Panc1 (cell line): ENCODE measurements around the gene LYPLA2. TPM values are rescaled to one million over a fixed set of nuclear protein-coding genes. Genes with fewer than 3 reads are reported as not detected.

Experiments
- ATAC-seq: fragments of 200-7000 bp; cut with Tn5 transposase; 2 replicates; pipeline ENCODE4 v1.9.1; 2020; ENCODE audit warnings: mild to moderate bottlenecking, moderate library complexity
- BruUV-seq: library from RNA; stranded (reverse); fragments of 400-500 nt; replicated peaks from 2 replicates; lab custom pipeline; 2021; lab: Mats Ljungman, UMichigan
- CTCF ChIA-PET: fragments of 300-600 bp; sonication (Branson Sonifier 250); formaldehyde crosslinking; loops from one replicate; lab custom pipeline; 2022; ENCODE audit warnings: antibody characterized with exemption; lab: Charles Lee
- POLR2A ChIA-PET: fragments of 300-600 bp; sonication (Branson Sonifier 250); formaldehyde crosslinking; loops from one replicate; lab custom pipeline; 2022; ENCODE audit warnings: antibody characterized with exemption; lab: Charles Lee
- DNase-seq: peaks from one replicate; pipeline ENCODE4 v3.0.0-alpha.2; 2010; ENCODE audit warnings: low read depth, low spot score
- H3K27ac ChIP-seq: 2 replicates; pipeline ENCODE4 v1.5.1; 2011; ENCODE audit warnings: mild to moderate bottlenecking, low read length, inconsistent platforms
- H3K27me3 ChIP-seq: fragments of 200-500 bp; sonication (Bioruptor generic); 2 replicates; pipeline ENCODE4 v1.6.0; 2014; ENCODE audit warnings: low read length, inconsistent platforms; ENCODE audit not compliant: control insufficient read depth, insufficient read depth
- H3K36me3 ChIP-seq: fragments of 200-500 bp; sonication (Bioruptor generic); 2 replicates; pipeline ENCODE4 v1.5.1; 2014; ENCODE audit warnings: inconsistent platforms, mild to moderate bottlenecking, low read length, moderate library complexity; ENCODE audit not compliant: control insufficient read depth, insufficient read depth
- H3K4me1 ChIP-seq: 2 replicates; pipeline ENCODE4 v1.5.1; 2011; ENCODE audit warnings: inconsistent platforms, mild to moderate bottlenecking, low read length, moderate library complexity; ENCODE audit not compliant: control insufficient read depth, insufficient read depth
- H3K4me3 ChIP-seq, 2 experiments: 2 replicates each; pipeline ENCODE4 v1.5.1; 2011 to 2012; ENCODE audit warnings: low read depth in 2 of 2, low read length in 2 of 2, mild to moderate bottlenecking in 2 of 2, inconsistent platforms in 1 of 2, moderate library complexity in 1 of 2
- H3K9me3 ChIP-seq: fragments of 200-500 bp; sonication (Bioruptor generic); 2 replicates; pipeline ENCODE4 v1.5.1; 2014; ENCODE audit warnings: low read depth, mild to moderate bottlenecking, inconsistent platforms, low read length, moderate library complexity; ENCODE audit not compliant: control insufficient read depth, insufficient read depth
- CTCF ChIP-seq: fragments of 450-650 bp; IDR thresholded peaks from 2 replicates; pipeline ENCODE4 v1.5.1; 2017; ENCODE audit warnings: mild to moderate bottlenecking
- POLR2AphosphoS5 ChIP-seq: IDR thresholded peaks from 2 replicates; pipeline ENCODE4 v1.6.1; 2012; ENCODE audit warnings: mild to moderate bottlenecking, low read depth, low read length, moderate library complexity
- REST ChIP-seq, 2 experiments: IDR thresholded peaks; 2 replicates each; pipeline ENCODE4 v1.6.1; 2011 to 2012; ENCODE audit warnings: low read depth in 2 of 2, control low read depth in 1 of 2, low read length in 1 of 2, mild to moderate bottlenecking in 1 of 2, moderate library complexity in 1 of 2; ENCODE audit not compliant: insufficient read depth in 1 of 2
- SIN3A ChIP-seq: IDR thresholded peaks from 2 replicates; pipeline ENCODE4 v1.6.1; 2012; ENCODE audit warnings: low read depth, mild to moderate bottlenecking, low read length, moderate library complexity, borderline replicate concordance; ENCODE audit not compliant: insufficient read depth
- TCF7L2 ChIP-seq: IDR thresholded peaks from 2 replicates; pipeline ENCODE4 v1.6.1; 2011; ENCODE audit warnings: mild to moderate bottlenecking, low read depth, low read length, inconsistent platforms
- in situ Hi-C: cut with HindIII; loops from 2 replicates; pipeline ENCODE4 v1.10.0; 2016; ENCODE audit warnings: low sequenced_read_pairs, low pct_unique_long_range_greater_than_20kb
- intact Hi-C: fragments of 100-400 bp; cut with micrococcal nuclease; formaldehyde crosslinking; loops from one replicate; pipeline ENCODE4 v1.10.0; 2022; ENCODE audit not compliant: unreplicated experiment
- total RNA-seq: library from RNA; stranded (reverse); gene quantifications from one replicate; pipeline ENCODE4 v1.2.1, GENCODE V29; 2021; ENCODE audit not compliant: unreplicated experiment

Gene LYPLA2
- total RNA-seq, 1 experiment from 2014 or later: 82.9 TPM

GRCh38 chr1:23768733-23769132, 22.2 kb upstream of the LYPLA2 start:
- ChIA-PET CTCF (interaction anchor here (0.6 kb wide), 1 partner anchor 86 kb away, joined by 3 read pairs; no protein-coding TSS in a partner anchor), POLR2A (no interaction called here)
- DNase-seq: no peak
- H3K27ac ChIP-seq: no peak overlapping the region
- in situ Hi-C loops (no loop called here), intact Hi-C loops (no loop called here)
- no TSS peak for BruUV-seq
- no peaks in the 10 kb centered on the region for H3K36me3 ChIP-seq
- no peak overlapping the region for H3K4me3 ChIP-seq
- H3K27me3 ChIP-seq: no peaks in the 10 kb centered on the region
- no peak for ATAC-seq
- no peaks in the 10 kb centered on the region for H3K9me3 ChIP-seq
- TF ChIP-seq REST (IDR thresholded peaks at IDR 0.05; ENCODE audit: insufficient read depth in 1 of 2, low read depth in 2 of 2, low read length in 1 of 2): no peak
- TF ChIP-seq POLR2AphosphoS5: no peak
- no peak for TF ChIP-seq CTCF
- TF ChIP-seq SIN3A: no peak
- TF ChIP-seq TCF7L2: no peak
- peaks cover 2% of the 10 kb centered on the region; the same call in 1 of the 2 replicates for H3K4me1 ChIP-seq

GRCh38 chr1:23772049-23772853, 18.7 kb upstream of the LYPLA2 start:
- ATAC-seq (peak; percentile 96), DNase-seq (peak; percentile 77)
- no peak for TF ChIP-seq TCF7L2
- peak; percentile 98 for TF ChIP-seq CTCF
- 0 out of 2 replicates have a peak, but pooled peaks have one; percentile 44 for TF ChIP-seq SIN3A
- BruUV-seq: no TSS peak
- H3K4me3 ChIP-seq: peak overlapping the region in 1 of 2 experiments; percentile 18; a peak in 1 of 4 replicates
- peaks cover 5% of the 10 kb centered on the region; the same call in 1 of the 2 replicates for H3K4me1 ChIP-seq
- H3K9me3 ChIP-seq: no peaks in the 10 kb centered on the region
- H3K27ac ChIP-seq: no peak overlapping the region
- ChIA-PET CTCF (interaction anchor here (0.5 to 2.2 kb wide), 13 partner anchors 14 to 1011 kb away, joined by 3 to 13 read pairs (median 5); partner anchors contain the start of gene LYPLA2), POLR2A (interaction anchor here (0.6 to 0.7 kb wide), 2 partner anchors 191 to 236 kb away, joined by 3 read pairs; no protein-coding TSS in a partner anchor)
- intact Hi-C loops: no loop called here
- no peaks in the 10 kb centered on the region for H3K36me3 ChIP-seq
- in situ Hi-C loops: no loop called here
- no peaks in the 10 kb centered on the region for H3K27me3 ChIP-seq
